Coronary artery (tissue), 2 donors: ENCODE measurements around the gene ADAMTS12.

Source experiments
- DNase-seq: peaks from one replicate; pipeline ENCODE4 v3.0.0-alpha.2; 2017; ENCODE audit warnings: low spot score
- H3K27ac ChIP-seq, 2 donors: fragments of 200-600 bp; sonication (generic); one replicate each; pipeline ENCODE4 v1.5.1; 2016 to 2019
- H3K4me3 ChIP-seq: fragments of 200-600 bp; sonication (generic); 2 replicates; pipeline ENCODE4 v1.5.1; 2016; ENCODE audit warnings: mild to moderate bottlenecking, moderate library complexity
- TF ChIP-seq, protein P1 (sequence below): fragments of 200-600 bp; sonication (generic); IDR thresholded peaks from one replicate; pipeline ENCODE4 v1.5.1; 2019; ENCODE audit warnings: antibody characterized with exemption

Gene ADAMTS12

GRCh38 chr5:33827018-33827707, 64.6 kb downstream of the ADAMTS12 start:
- TF ChIP-seq, protein P1, sequence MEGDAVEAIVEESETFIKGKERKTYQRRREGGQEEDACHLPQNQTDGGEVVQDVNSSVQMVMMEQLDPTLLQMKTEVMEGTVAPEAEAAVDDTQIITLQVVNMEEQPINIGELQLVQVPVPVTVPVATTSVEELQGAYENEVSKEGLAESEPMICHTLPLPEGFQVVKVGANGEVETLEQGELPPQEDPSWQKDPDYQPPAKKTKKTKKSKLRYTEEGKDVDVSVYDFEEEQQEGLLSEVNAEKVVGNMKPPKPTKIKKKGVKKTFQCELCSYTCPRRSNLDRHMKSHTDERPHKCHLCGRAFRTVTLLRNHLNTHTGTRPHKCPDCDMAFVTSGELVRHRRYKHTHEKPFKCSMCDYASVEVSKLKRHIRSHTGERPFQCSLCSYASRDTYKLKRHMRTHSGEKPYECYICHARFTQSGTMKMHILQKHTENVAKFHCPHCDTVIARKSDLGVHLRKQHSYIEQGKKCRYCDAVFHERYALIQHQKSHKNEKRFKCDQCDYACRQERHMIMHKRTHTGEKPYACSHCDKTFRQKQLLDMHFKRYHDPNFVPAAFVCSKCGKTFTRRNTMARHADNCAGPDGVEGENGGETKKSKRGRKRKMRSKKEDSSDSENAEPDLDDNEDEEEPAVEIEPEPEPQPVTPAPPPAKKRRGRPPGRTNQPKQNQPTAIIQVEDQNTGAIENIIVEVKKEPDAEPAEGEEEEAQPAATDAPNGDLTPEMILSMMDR = no peak
- Histone ChIP-seq H3K27ac (no peak overlapping the region), H3K4me3 (no peak overlapping the region)
- no peak for DNase-seq

- no peak for DNase-seq
Measured at GRCh38 chr5:33824516-33825195, 67.1 kb downstream of the ADAMTS12 start.

DNA sequence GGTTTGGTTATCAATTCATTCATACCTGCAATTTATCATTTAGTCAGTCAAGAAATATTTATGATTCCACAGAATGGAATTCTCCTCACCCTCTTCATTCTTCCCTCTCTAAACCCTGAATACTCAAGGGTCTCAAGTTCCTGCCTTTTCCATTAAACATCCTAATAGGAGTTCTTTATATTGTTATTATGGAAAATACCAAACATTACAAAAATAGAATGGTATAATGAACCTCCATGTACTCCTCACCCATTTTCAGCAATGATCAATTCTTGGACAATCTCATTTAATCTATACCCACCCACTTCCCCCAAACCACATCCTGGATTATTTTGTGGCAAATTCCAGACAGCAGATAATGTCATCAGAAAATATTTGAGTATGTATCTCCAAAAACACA, 74.5 kb downstream of the ADAMTS12 start:
- DNase-seq = no peak
- TF ChIP-seq, protein P1 = no peak
- H3K4me3 ChIP-seq = no peak overlapping the region
- no peak overlapping the region for H3K27ac ChIP-seq

More at GRCh38 chr5:33824516-33825195, 67.1 kb downstream of the ADAMTS12 start:
- Histone ChIP-seq H3K27ac (no peak overlapping the region), H3K4me3 (no peak overlapping the region)
- TF ChIP-seq, protein P1 = no peak

DNA sequence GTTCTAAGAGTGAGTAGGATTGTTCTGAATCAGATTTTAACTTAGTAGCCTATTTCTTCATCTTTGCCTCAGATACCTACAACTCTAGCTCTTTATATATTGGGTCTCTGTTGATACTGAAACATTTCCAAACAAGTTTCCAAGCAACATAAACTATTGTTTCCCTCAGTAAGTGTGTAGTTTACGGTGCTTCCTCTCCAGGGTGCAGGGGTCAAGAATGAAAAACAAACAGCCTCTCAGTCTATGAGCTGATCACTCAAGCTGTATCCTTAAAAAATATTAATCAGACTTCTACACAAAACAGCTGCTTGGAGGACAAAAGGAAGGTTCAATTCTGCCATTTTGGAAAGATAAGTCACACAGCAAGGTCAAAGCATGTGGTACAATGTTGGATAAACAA, 75.0 kb downstream of the ADAMTS12 start:
- H3K4me3 ChIP-seq = no peak overlapping the region
- TF ChIP-seq, protein P1 = no peak
- no peak for DNase-seq
- no peak overlapping the region for H3K27ac ChIP-seq

GRCh38 chr5:33812746-33813145, 79.0 kb downstream of the ADAMTS12 start:
- TF ChIP-seq, protein P1 = no peak
- Histone ChIP-seq H3K27ac (no peak overlapping the region), H3K4me3 (no peak overlapping the region)
- no peak for DNase-seq

DNA sequence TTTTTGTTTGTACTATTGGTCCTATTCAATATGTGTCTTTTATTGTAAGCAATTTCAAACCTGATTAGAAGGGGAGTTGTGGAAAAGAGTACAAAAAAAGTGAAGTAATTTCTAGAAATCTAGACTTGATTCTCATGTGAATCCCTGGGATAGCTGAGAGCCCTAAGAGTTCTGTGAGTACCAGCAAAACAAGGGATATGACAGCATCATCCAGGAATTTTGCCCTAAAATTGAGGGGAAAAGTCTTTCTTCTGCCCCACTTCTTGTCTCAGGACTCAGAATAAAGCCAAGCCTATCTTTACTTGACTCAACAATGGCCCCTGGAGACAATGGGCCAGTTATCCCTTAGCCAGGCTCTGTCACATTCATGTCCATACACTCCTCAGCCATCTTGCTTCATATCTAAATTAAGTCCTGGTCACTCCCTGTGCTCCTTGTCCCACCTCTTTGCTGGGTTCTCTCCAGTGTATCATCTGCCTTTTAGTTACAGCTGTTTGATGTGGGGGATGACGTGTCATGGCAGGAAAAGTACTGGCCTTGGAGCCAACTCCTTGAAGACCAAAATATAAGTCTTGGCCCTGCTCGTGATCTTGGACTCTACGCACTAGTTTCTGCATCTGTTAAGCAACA, 81.2 kb downstream of the ADAMTS12 start:
- DNase-seq = no peak
- no peak overlapping the region for H3K27ac ChIP-seq
- TF ChIP-seq, protein P1 = no peak
- no peak overlapping the region for H3K4me3 ChIP-seq
